CD4-positive, alpha-beta T cell treated with Interferon alpha-2 for 1 hour (primary cell): ENCODE measurements around the gene PRR15.
"Not testable (repeated sequence)": the region's sequence is repeated elsewhere in the genome, so short reads cannot be mapped to it uniquely, and the experiment has no call there.

Source experiments
- DNase-seq, 2 donors: peaks; one replicate each; pipeline ENCODE4 v3.0.0-alpha.2; 2020 to 2022

Gene PRR15, protein sequence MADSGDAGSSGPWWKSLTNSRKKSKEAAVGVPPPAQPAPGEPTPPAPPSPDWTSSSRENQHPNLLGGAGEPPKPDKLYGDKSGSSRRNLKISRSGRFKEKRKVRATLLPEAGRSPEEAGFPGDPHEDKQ

DNA sequence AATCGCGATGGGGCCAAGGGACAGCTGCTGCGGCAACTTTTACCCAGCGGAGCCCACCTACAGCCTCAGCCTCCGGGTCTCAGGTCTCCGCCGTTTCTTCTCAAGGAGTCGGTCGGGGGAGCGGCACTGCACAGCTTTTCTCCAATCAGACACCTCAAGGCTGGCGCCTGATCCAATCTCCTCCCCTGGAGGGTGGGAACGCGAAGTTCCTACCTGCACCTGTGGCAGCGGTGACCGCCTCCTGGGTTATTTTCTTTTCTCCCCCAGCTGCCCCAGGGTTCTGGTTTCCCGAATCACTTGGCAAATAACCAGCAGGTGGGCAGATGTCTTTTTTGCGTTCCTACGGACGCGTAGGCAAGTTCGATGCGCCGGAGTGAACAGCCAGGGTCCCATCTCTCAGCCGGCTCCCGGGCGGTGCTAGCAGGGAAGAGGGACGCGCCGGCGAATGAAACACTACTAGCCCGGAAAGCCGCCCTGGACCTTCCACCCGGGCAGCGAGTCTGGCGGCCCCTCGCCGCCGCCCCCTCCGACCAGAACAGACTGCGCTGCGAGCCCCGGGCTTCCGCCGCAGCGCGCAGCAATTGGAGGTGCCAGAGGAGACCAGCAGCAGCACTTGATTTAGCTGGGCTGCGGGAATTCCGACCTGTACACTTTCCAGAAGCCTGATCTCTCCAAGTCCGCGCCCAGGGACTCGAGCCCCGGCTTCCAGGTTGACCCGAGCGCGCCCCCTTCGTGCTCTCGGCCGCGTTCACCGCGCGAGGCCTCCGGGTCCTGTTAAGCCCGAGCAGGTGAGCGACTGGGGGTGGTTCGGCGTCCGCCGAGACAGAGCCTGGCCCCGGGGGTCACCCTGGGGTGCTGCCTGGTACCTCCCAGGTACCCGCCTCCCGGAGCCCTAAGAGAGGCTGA lies at the start of gene PRR15:
Gene PRR15 (plus strand): TSS at position 246 of the 906 bp plus-strand sequence. CDS start 2,495 bp downstream, outside the sequence.
- no peak for DNase-seq

DNA sequence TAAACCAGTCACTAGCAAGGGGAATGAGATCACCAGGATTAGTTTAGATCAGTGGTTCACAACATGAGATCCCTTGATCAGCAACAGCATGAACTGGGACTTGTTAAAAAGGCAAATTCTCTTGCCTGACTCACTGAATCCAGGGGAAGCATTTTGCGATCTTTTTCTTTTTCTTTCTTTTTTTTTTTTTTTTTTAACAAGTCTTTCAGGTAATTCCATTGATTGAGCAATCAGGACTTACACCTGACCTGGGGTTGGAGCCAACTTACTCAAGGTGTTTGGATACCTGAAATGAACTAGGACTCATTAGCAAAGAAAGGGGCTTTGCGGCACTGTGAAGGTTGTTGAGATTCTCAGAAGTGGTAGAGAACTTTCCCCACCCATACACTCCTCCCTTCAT lies 47.1 kb upstream of the PRR15 start:
- no peak for DNase-seq

DNA sequence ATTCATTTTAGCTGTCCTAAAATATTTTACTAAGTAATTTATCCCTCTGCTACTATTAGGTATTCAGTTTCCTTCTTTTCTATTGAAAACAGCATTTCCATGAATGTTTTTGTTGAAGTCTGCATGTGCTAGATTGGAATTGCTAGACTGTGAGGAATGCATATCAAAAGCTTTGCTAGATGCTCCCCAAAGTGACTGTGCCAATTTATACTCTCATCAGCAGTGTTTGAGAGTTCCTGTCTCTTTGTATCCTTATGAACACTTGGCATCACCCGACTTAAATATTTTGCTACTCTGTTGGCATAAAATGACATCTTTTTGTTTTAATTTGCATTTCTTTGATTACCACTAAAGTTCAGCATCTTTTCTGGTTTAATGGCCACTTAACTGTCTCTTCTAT lies 45.0 kb upstream of the PRR15 start:
- DNase-seq, result no peak

DNA sequence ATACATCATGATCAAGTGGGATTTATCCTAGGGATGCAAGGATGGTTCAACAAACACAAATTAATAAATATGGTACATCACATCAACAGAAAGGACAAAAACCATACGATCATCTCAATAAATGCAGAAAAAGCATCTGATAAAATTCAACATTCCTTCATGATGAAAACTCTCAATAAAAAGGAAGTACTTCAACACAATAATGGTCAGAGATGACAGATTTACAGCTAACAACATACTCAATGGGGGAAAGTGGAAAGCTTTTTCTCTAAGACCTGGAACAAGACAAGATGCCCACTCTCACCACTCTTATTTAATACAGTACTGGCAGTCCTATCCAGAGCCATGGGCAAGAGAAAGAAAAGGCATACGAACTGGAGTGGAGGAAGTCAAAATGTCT lies 39.9 kb upstream of the PRR15 start:
- DNase-seq, result no peak

DNA sequence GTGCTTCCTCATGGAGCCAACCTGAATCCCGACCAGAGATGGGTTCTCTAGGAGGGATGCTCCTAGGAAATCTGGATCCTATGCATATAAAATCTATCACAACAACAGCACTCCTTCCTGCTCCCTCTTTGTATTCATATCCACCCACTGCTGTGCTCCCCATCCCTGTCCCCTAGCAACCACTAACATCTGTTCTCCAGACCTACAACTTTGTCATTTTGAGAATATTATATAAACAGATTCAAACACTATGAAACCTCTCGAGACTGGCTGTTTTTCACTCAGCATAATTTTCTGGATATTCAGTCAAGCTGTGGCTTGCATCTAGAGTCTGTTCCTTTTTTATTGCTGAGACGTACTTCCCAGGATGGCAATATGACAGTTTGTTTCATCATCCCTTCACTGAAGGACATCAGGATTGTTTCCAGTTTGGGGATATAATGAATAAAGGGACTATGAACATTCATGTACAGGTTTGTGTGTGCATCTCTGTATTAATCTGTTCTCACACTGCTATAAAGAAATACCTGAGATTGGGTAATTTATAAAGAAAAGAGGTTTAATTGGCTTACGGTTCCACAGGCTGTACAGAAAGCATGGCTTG lies 36.0 kb upstream of the PRR15 start:
- DNase-seq, result no peak

DNA sequence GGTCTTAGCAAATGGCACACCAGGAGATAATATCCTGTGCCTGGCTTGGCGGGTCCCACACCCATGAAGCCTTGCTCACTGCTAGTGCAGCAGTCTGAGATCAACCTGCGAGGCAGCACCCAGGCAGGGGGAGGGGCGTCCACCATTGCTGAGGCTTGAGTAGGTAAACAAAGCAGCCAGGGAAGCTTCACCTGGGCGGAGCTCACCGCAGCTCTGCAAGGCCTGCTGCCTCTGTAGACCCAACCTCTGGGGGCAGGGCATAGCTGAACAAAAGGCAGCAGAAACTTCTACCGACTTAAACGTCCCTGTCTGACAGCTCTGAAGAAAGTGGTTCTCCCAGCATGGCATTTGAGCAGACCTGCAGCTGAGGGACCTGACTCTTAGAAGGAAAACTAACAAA lies 35.1 kb upstream of the PRR15 start:
- DNase-seq, result not testable (repeated sequence)

DNA sequence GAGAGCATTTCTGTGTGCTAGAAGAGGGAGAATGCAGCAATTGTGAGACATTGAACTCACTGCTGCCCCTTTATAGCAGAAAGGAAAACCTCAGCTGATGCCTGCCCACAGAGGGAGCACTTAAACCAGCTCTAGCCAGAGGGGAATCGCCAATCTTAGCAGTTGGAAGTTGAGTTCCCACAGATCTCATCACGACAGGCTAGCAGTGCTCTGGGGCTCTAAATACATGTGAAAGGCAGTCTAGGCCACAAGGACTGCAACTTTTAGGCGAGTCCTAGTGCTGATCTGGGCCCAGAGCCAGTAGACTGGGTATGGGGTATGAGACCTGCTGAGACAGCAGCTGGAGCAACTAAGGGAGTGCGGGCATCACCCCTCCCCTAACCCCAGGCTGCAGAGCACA lies 25.2 kb upstream of the PRR15 start:
- DNase-seq, result no peak

DNA sequence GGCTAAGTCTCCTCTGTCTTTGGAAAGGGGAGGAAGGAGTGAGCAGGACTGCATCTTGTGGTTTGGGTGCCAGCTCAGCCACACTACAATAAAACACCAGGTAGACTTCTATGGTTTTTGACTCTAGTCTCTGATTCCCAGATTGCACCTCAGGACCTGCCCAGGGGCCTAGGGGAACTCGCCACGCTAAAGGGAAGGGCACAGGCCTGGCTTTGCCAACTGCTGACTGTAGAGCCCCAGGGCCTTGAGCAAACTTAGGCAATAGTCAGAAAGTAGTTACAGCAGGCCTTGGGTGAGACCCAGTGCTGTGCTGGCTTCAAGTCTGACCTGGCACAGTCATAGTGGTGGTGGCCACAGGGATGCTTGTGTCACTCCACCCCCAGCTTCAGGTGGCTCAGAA lies 24.2 kb upstream of the PRR15 start:
- DNase-seq, result no peak

DNA sequence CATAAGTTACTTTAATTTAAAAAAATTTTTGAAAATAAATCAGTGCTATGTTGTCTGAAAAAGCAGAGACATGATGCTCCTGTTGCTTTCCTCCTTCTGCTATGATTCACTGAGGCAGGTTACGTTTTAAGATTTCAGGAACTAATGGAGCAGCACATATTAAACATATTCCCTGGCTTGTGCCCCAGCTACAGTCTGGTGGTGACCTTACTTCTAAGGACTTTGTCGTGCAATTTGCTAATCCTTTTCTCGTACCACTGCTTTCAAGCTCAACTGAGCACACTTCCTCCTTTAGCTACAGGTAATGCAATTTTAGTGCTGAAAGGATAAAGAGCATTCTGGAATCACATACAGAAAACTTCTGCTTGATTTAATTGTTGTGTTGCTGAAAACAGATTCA lies 16.2 kb upstream of the PRR15 start:
- DNase-seq, result no peak

DNA sequence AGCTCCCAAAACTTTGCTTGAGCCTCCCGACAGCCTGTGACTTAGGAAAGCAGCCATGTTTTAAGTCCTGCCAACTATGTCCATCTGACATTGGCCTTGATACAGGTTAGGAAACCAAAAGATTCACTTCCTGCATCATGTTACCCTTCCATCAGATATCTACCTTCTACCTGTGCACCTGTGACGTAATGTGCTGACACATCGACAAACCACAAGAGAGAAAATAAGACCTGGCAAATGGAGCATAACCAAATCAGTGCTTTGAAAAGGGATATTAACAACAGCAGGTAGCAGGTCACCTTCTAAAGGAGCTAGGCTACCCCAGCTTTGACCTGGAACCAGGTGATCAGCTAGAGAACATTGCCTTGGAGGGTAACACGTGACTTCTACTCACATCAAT lies 14.8 kb upstream of the PRR15 start:
- DNase-seq, result no peak

DNA sequence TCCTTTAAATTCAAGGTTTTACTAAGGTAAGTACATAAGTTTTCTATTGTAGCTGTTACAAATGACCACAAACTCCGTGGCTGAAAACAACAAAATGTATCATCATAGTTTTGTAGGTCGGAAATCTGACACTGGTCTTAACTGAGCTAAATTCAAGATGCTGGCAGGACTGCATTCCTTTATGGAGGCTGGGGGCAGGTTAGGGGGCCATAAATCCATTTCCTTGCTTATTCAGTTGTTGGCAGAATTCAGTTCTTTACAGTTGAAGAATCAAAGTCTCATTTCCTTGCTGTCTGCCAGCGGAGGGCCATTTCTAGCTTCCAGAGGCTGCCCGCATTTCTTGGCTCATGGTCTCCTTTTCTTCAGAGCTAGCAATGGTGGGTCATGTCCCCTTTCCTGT lies 11.2 kb upstream of the PRR15 start:
- no peak for DNase-seq

DNA sequence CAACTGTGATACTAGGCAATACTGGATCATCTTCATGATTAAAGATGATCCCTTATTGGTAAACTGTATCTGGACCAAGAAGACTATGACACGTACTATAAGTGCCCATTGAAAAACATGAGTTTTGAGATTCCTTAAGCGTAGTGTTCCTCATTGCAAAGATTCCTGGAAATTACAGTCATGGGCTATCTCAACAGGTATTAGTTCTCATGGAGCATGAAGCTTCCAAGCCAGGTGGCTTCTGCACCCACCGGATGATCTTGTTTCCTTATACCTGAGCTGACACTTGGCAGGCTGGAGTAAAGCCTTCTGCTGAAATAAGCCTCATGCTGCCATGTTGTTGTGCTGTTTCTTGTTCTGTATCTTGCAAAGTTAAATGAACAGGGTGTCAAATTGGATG lies 8.6 kb upstream of the PRR15 start:
- no peak for DNase-seq

DNA sequence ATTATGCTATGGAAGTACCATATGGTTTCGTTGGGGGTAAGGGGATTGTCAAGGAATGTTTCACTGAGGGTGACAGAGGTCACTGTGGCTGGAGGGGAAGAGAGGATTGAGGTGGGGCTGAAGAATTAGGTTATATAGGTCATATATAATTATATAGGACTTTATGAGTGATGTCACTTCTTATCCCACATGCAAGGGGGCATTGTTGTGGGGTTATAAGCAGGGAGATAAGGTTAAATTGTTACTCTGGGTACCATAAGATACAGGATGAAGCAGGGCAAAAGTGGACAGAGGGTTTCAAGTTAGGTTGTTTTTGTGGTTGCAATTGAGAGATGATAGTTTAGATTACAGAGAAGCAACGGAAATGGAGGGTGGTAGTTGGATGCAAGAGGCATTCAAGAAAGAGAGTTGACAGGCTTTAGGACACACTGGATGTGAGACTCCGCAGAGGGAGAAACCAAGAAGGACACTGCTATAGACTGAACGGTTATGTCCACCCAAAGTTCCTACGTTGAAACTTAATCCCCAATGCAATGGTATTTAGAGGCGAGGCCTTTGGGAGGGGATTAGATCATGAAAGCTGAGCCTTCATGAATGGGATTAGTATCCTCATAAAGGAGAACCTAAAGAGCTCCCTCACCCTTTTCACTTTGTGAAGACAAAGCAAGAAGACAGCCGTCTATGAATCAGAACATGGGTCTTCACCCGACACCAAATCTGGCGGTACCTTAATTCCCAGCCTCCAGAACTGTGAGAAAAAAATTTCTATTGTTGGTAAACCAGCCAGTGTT lies 7.0 kb upstream of the PRR15 start:
- DNase-seq, result no peak

DNA sequence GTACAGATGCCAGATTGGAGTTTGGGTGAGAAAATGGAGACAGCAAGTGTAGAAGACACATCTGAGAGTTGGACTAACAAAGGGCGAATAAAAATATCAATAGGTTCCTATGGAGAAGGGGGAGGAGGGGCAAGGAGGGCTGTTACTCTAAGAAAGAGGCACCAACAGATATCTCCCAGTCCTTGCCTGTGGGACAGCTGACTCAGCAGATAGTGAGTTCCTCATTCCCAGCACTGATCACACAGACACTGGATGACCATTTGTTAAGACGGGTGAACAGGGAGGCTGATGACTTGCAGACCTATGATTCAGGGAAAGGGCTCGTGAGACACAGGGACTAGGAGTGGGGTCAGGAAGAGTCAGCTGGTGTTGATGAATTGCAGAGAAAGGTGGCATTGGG lies 5.7 kb upstream of the PRR15 start:
- peak; percentile 2 to 28 for DNase-seq

DNA sequence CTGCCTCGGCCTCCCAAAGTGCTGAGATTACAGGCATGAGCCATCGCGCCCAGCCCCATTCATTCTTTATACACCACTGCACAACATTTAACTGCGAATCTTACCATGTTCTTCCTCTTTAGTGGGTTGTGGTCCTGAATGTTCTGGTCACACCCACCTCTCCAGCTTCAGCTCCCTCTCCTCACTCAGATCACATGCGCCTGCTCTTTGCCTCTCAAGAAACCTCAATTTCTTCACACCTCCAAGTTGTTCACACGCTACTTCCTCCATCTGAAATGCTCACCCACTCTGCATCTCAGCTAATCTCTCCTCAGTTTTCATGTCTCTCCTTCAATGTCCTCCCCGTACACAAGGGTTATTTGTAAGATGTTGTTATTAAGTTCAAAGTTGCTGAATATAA lies 2.4 kb upstream of the PRR15 start:
- DNase-seq, result no peak

DNA sequence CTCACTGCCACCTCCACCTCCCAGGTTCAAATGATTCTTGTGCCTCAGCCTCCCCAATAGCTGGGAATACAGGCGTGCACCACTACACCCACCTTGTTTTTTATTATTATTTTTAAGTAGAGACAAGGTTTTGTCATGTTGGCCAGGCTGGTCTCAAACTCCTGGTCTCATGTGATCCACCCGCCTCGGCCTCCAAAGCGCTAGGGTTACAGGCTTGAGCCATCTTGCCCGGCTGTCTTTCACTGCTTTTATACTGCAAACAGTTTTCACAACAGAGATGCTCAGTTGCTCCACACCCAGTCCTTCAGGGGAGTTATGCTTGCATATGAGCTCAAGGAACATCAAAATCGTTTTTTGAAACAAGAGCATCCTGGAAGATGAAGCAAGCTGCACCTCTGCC lies 1.3 kb upstream of the PRR15 start:
- no peak for DNase-seq

DNA sequence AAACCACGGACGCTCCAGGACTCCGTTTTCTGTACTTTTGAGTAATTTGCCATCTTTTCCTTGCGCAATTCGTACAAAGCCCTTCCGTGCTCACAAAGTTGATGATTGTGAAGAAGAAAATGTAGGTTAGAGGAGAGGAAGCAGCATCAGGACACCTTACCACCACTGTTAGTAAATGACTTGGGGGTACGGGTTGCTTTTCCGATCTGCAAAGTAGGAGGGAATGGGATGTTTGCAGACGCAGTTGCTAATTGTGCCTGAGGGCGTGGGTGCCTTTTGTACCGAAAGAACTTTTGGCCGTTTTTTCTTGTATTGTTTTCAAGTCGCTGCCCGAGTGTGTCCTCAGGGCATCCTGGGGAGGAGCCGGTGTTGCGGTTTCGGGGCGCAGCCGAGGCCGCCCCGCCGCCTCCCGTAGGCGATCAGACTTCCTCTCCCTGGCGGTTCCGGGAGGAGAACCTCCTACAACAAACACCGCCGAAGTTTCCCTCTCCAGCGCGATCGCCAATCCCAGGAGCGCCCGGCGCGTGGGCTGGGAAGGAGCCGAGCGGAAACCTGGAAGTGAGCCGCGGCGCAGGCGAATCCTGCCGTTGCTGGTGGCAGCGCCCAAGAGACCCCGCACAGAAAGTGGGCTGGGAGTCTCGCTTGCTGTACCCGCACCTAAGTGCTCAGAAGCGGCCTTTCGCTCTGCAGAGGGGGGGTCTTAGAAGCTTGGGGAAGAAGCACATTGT lies 1.0 kb downstream of the PRR15 start:
- DNase-seq, result no peak

DNA sequence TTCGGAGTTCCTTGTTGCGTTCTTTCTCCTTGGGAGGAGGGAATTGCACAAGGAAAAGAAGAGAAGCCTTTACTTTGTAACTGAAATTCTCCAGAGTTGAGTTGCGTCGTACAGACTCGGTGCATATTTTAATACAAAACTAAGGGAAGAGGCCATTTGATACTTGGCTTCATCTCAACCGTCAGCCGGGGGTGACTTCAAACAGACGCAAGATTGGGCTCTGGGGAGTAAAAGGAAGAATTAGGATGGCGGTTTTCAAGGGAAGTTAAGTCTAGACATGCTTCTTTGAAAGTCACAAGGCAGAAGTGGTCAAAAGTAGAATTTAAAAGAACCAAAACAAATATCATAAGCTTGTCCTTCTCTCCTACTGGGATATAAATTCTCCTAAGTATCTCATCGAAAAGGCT lies 1.6 kb downstream of the PRR15 start:
- no peak for DNase-seq

DNA sequence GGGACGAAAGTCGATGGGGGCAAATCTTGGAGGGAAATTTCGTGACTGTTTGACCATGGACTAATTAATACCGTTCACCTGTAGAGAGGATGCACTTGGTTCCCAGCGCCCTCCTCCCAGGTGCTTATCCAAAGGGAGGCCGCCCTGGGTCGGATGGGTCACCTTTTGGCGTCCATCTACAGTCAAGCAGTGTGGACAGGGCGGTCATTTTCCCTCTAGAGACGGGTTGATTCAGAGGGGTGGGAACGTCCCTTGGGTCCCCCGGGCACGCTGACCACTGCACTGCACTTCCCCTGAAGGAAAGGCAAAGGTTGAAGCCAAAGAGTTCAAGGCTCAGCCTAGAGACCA lies 2.0 kb downstream of the PRR15 start:
- no peak for DNase-seq

DNA sequence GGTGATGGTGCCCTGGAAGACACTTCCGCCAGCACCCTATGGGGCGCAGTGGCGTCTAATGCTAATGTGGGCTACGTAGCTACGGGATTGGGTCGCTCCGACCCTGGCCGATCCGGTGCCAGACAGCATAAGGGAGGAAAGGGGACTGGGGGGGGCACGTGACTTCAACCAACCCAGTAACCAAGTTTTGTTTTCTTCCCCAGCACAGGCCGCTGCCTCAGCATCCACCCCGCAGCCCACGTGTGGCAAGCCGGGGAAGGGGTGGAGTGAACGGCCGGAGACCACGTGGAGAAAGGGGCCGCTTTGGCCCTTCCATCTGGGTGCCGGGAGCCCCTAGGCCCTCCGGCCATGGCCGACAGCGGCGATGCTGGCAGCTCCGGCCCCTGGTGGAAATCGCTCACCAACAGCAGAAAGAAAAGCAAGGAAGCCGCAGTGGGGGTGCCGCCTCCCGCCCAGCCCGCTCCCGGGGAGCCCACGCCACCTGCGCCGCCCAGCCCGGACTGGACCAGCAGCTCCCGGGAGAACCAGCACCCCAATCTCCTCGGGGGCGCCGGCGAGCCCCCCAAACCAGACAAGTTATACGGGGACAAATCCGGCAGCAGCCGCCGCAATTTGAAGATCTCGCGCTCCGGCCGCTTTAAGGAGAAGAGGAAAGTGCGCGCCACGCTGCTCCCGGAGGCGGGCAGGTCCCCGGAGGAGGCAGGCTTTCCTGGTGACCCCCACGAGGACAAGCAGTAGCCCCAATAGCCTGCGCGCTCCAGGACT lies 2.5 kb downstream of the PRR15 start:
- no peak for DNase-seq

DNA sequence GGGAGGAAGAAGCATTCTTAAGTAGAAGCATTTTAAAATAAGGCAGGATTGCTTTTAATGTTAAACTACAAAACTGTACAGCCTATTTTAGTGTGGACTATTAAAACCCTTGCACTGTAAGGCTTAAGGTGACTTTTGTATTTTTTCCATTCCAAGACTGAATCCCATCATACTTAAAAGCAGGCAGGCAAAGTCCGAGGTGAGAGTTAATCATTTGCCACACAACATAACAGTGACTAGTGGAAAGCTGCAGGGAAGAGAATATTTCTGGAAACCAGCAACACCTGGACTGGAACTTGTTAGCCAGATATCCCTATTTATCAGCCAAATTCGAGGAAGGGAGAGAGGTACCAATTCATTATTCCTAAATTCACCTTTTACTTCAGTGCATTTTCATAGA lies 3.5 kb downstream of the PRR15 start:
- DNase-seq, result no peak

DNA sequence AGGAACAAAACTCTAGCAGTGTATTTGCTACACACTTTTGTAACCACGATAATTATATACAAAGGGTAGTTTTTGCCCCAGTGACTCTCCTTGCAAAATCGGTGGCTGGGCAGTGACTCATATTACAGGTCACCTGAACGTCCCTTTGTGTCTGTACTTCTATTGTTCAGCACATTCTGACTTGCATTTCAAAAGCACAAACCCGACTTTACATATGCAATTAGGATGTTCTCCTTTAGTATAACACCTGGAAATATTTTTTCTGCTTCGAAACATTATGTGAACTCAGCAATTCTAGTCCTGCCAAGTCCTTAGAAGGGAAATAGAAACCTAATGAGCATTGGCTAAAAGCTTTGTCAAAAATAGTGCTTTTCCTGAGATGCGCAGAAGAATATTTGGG lies 6.0 kb downstream of the PRR15 start:
- DNase-seq, result no peak
